Measurements from ENCODE around the gene TSBP1.

The TSBP1 gene

DNA sequence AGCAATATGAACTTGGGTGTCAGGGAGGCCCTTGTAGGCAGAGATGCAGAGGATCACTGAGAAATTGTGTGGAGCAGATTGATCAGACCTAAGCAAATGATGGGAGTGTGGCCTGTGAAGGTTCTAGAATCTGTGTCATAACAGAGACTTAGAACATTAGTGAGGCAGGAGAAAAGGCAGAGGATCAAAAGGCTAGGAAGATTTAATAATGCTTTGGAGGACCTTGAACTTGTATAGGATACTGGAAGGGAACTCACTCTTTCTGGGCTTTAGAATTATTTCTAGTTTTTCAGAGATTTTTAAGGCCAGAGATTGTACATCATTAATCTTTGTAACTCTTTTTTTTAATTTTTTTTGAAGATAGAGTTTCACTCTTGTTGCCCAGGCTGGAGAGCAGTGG lies at the start of gene TSBP1:
Gene TSBP1, minus strand, starts transcription at position 101 of the 400 bp plus-strand sequence. CDS start 197 bp downstream, outside the sequence.
- DNase-seq, result no peak

GRCh38 chr6:32416036-32416435 lies 44.3 kb upstream of the TSBP1 start:
- DNase-seq, result no peak

DNA sequence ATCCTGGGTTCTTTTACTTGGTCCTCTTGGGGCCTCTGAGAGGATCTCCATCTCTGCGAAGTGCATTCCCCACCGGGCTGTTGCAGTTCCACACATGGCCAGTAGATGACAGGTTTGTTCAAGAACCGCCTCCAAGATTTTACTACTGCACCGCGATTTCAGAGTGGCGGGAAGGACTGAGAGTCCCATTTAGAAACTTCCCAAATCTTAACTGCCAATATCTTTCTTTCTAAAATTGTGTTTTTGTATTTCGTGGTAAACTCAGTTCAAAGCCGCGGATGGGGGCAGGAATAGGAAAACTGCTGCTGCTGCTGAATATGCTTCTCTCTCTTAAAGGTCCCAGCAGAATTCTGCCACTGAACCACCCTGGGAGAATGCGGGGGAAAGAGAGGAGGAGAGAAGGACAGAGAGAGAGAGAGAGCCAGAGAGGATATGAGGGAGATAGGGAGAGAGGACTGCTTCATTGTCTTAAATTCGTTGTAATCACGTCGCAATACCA lies 43.9 kb upstream of the TSBP1 start:
- peak; percentile 80 for DNase-seq

GRCh38 chr6:32413427-32414047 lies 41.8 kb upstream of the TSBP1 start:
- DNase-seq, result peak; percentile 87

- DNase-seq, result no peak
Measured at GRCh38 chr6:32411566-32412327, 40.0 kb upstream of the TSBP1 start.

DNA sequence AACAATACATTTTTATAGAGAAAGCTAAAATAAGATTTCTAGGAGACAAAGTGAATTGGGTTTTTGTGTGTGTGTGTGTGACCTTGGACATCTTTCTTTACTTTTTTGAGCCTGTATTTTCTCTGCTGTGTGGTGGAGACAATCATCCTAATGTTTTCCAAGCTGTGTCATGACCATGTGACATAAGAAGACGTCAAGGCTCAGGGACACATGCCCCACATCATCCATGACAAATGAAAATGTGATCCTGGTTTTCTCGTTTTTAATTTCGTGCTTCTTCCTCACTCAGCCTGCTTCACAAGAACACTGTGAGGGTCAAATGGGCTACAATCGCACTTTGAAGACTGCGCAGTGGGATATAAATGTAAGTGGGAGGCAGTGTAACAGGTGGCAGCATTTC lies 39.2 kb upstream of the TSBP1 start:
- DNase-seq, result no peak

- DNase-seq, result no peak
Measured at GRCh38 chr6:32406857-32407256, 35.2 kb upstream of the TSBP1 start, which contains the start of gene BTNL2. Gene BTNL2 (minus strand): TSS chr6:32407181. CDS start chr6:32407123, 58 bp downstream.

GRCh38 chr6:32406197-32406596 lies 34.5 kb upstream of the TSBP1 start:
- DNase-seq, result no peak

GRCh38 chr6:32405656-32406055 lies 34.0 kb upstream of the TSBP1 start:
- DNase-seq, result no peak

- no peak for DNase-seq
Measured at GRCh38 chr6:32402812-32403211, 31.1 kb upstream of the TSBP1 start.

DNA sequence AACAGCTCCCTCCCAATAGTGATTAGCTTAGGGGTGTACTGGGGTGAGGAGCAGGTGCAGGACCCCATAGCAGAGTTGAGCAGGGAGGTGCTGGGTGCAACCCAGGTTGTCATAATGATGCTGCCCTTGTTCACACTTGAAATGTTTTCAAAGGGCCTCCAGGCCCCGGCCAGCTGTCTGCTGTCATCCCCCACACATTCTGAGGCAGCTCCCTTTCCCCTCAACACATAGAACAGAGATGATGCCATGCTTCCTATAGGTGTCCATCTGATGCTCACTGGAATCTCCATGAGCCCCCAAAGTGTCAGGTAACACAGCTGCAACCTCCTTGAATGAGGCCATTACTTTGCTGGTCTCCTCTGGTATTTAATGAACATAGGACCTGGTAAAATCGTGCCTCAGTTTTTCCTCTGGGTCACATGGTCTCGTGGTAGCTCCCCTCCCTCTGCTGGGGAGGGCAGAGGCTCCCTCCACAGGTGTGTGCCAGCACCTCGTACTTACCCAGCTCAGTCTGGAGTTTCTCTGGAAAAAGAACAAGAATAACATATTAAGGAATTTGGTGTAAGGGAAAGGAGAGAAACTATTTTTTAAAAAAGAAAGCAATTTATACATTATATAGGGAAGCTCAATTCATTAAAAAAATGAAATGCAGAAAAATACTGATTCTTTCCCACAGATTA lies 29.7 kb upstream of the TSBP1 start:
- no peak for DNase-seq

- no peak for DNase-seq
Measured at GRCh38 chr6:32397252-32397920, 25.7 kb upstream of the TSBP1 start.

DNA sequence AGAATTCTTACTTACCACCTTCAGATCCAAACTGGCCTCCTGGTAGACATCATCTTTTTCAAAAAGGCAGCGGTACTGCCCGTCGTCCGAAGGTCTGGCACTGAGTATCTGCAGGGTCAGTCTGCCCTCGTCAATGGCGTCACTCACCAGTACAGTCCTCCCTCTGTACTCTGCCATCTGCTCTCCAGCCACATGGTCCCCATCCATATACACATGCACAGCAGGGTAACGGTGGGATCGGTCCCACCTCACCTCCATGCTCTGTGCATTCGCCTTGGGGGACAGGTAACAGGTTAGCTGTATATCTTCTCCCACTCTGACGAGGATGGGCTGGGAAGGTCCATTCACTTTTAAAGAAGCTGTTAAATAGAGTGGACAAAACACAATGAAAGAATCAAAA lies 24.3 kb upstream of the TSBP1 start:
- DNase-seq, result no peak

DNA sequence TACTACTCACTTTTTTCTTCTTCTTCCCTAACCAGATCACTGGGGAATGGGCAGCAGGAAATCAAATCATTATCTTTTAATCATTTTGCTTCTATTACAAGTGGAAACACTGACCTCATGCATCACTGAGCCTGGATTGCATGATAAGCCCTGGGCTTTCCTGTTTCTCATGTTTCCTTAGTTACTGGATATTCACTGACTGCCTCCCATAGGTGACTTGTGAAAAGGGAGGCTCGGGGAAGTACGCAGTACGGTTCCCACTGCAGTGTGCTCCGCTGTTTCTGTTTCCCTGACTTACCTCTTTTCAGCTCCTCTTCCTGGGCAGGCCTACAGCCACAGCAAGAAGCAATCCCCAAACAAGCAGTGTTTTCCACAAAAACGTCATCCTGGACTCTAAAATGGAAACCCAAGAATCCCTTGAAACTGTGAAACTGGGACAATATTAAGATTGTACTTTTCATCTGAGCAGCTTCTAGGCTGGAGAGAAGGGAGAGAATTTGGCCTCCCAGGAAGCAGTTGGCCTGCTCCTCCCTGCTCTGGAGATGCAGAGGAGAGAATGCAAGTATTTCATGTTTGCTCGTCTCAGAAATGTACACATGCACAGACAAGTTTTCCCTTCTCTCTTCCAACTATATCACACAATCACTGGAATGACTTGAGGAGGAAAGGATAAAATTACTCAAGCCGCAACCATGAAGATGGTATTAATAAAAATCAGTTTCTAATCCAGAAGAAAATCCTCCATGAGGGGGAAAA lies 22.1 kb upstream of the TSBP1 start:
- no peak for DNase-seq

GRCh38 chr6:32391505-32391904 lies 19.8 kb upstream of the TSBP1 start:
- no peak for DNase-seq

- DNase-seq, result no peak
Measured at GRCh38 chr6:32387589-32388340, 16.1 kb upstream of the TSBP1 start.

GRCh38 chr6:32386040-32386439 lies 14.3 kb upstream of the TSBP1 start:
- no peak for DNase-seq

- DNase-seq, result no peak
Measured at GRCh38 chr6:32382757-32383420, 11.2 kb upstream of the TSBP1 start.

GRCh38 chr6:32379545-32379944 lies 7.8 kb upstream of the TSBP1 start:
- DNase-seq, result no peak

DNA sequence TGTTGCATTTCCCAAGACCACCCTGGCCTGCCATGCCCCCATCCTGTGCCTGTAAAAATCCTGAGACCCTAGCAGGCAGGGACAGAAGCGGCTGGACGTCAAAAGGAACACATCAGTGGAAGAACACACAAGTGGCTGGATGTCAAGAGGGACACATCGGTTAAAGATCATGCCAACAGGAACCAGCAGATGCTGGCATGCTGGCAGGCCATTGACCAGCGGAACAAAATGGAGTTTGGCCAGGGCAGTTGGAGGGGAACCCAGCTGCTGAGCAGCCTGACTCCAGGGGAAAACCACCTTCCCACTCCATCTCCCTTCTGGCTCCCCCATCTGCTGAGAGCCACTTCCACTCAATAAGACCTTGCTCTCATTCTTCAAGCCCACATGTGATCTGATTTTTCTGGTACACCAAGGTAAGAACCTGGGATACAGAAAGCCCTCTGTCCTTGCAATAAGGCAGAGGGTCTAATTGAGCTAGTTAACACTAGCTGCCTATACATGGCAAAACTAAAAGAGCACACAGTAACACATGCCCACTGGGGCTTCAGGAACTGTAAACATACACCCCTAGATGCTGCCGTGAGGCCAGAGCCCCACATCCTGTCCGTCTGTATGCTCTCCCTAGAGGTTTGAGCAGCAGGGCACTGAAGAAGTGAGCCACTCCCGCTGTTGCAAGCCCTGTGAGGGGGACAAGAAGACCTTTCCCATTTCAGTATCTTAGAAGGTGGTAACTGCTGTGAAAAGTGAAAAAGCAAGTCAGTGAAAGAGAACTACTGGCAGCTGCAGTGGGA lies 4.2 kb upstream of the TSBP1 start:
- DNase-seq, result no peak

Data from activated CD4-positive, CD25-positive, alpha-beta regulatory T cell treated with anti-CD3 and anti-CD28 coated beads, Interleukin-2, amount 50 U/mL, for 72 hours (primary cell).